Activated naive CD8-positive, alpha-beta T cell treated with anti-CD3 and anti-CD28 coated beads, Interleukin-2, amount 10 ng/mL, durations not matched to agents 7 days and 5 days (primary cell): ENCODE measurements around the gene NKAIN2. TPM values are rescaled to one million over a fixed set of nuclear protein-coding genes. Genes with fewer than 3 reads are reported as not detected.

Experiments used
- ATAC-seq: fragments of 150-1000 bp; cut with Tn5 transposase; one replicate; pipeline ENCODE4 v1.10.0; 2021; ENCODE audit warnings: low read depth, moderate library complexity
- POLR2A ChIA-PET: fragments of 350-600 bp; sonication (Branson Sonifier 250); formaldehyde crosslinking; loops from one replicate; lab custom pipeline; 2021; ENCODE audit warnings: antibody characterized with exemption; lab: Charles Lee
- DNase-seq: peaks from one replicate; pipeline ENCODE4 v3.0.0; 2021
- H3K27ac Mint-ChIP-seq: one replicate; pipeline ENCODE4 v1.8.0; 2022; ENCODE audit warnings: mild to moderate bottlenecking, mixed read lengths
- H3K27me3 Mint-ChIP-seq: one replicate; pipeline ENCODE4 v1.8.0; 2022; ENCODE audit warnings: mild to moderate bottlenecking, moderate library complexity, mixed read lengths
- H3K36me3 Mint-ChIP-seq: one replicate; pipeline ENCODE4 v1.8.0; 2021; ENCODE audit warnings: mild to moderate bottlenecking, mixed read lengths
- H3K4me1 Mint-ChIP-seq: one replicate; pipeline ENCODE4 v1.8.0; 2021; ENCODE audit warnings: mixed read lengths
- H3K4me3 Mint-ChIP-seq: one replicate; pipeline ENCODE4 v1.8.0; 2022; ENCODE audit warnings: mild to moderate bottlenecking, moderate library complexity, mixed read lengths
- H3K9me3 Mint-ChIP-seq: one replicate; pipeline ENCODE4 v1.8.0; 2021; ENCODE audit warnings: mixed read lengths
- total RNA-seq, 2 experiments: library from RNA; stranded (reverse); gene quantifications; one replicate each; pipeline ENCODE4 v1.2.3, GENCODE V29; 2021

NKAIN2 gene
- total RNA-seq, 2 experiments from 2014 or later, result not detected

GRCh38 chr6:124659427-124659826 is 855.8 kb downstream of the NKAIN2 start:
- no peak overlapping the region for H3K27ac Mint-ChIP-seq
- H3K27me3 Mint-ChIP-seq, result no peaks in the 10 kb centered on the region
- DNase-seq (no peak), ATAC-seq (no peak)
- no peaks in the 10 kb centered on the region for H3K9me3 Mint-ChIP-seq
- no peaks in the 10 kb centered on the region for H3K36me3 Mint-ChIP-seq
- no peak overlapping the region for H3K4me3 Mint-ChIP-seq
- no peaks in the 10 kb centered on the region for H3K4me1 Mint-ChIP-seq
- POLR2A ChIA-PET, result no interaction called here

- Mint-ChIP-seq H3K9me3 (no peaks in the 10 kb centered on the region), H3K27ac (no peak overlapping the region), H3K27me3 (no peaks in the 10 kb centered on the region), H3K36me3 (no peaks in the 10 kb centered on the region), H3K4me1 (no peaks in the 10 kb centered on the region), H3K4me3 (no peak overlapping the region)
- POLR2A ChIA-PET, result no interaction called here
- ATAC-seq (no peak), DNase-seq (no peak)
Measured at GRCh38 chr6:124660185-124660584, 856.5 kb downstream of the NKAIN2 start.

- Mint-ChIP-seq H3K4me1 (no peaks in the 10 kb centered on the region), H3K9me3 (no peaks in the 10 kb centered on the region), H3K36me3 (no peaks in the 10 kb centered on the region), H3K27me3 (no peaks in the 10 kb centered on the region), H3K27ac (no peak overlapping the region), H3K4me3 (no peak overlapping the region)
- ATAC-seq (no peak), DNase-seq (no peak)
- POLR2A ChIA-PET, result no interaction called here
Measured at GRCh38 chr6:124661097-124661661, 857.5 kb downstream of the NKAIN2 start.

GRCh38 chr6:124668028-124668427 is 864.4 kb downstream of the NKAIN2 start:
- ATAC-seq (no peak), DNase-seq (no peak)
- Mint-ChIP-seq H3K36me3 (no peaks in the 10 kb centered on the region), H3K27me3 (no peaks in the 10 kb centered on the region), H3K4me1 (no peaks in the 10 kb centered on the region), H3K4me3 (no peak overlapping the region), H3K27ac (no peak overlapping the region), H3K9me3 (no peaks in the 10 kb centered on the region)
- POLR2A ChIA-PET, result no interaction called here

GRCh38 chr6:124669713-124670480 is 866.2 kb downstream of the NKAIN2 start:
- POLR2A ChIA-PET, result no interaction called here

GRCh38 chr6:124670801-124671200 is 867.1 kb downstream of the NKAIN2 start:
- ATAC-seq (no peak), DNase-seq (no peak)
- Mint-ChIP-seq H3K36me3 (no peaks in the 10 kb centered on the region), H3K27me3 (no peaks in the 10 kb centered on the region), H3K9me3 (peaks cover 2% of the 10 kb centered on the region), H3K27ac (no peak overlapping the region), H3K4me3 (no peak overlapping the region), H3K4me1 (no peaks in the 10 kb centered on the region)
- POLR2A ChIA-PET, result no interaction called here

More at GRCh38 chr6:124669713-124670480, 866.2 kb downstream of the NKAIN2 start:
- Mint-ChIP-seq H3K4me1 (no peaks in the 10 kb centered on the region), H3K27ac (no peak overlapping the region), H3K9me3 (no peaks in the 10 kb centered on the region), H3K36me3 (no peaks in the 10 kb centered on the region), H3K4me3 (no peak overlapping the region), H3K27me3 (no peaks in the 10 kb centered on the region)
- no peak for ATAC-seq
- DNase-seq, result no peak

- H3K27me3 Mint-ChIP-seq, result no peaks in the 10 kb centered on the region
- H3K4me1 Mint-ChIP-seq, result no peaks in the 10 kb centered on the region
- peaks cover 2% of the 10 kb centered on the region for H3K9me3 Mint-ChIP-seq
- DNase-seq, result no peak
- no peak overlapping the region for H3K4me3 Mint-ChIP-seq
- POLR2A ChIA-PET, result no interaction called here
- H3K36me3 Mint-ChIP-seq, result no peaks in the 10 kb centered on the region
- no peak for ATAC-seq
- H3K27ac Mint-ChIP-seq, result no peak overlapping the region
Measured at GRCh38 chr6:124671324-124671723, 867.7 kb downstream of the NKAIN2 start.

- DNase-seq (no peak), ATAC-seq (no peak)
- Mint-ChIP-seq H3K4me1 (no peaks in the 10 kb centered on the region), H3K36me3 (no peaks in the 10 kb centered on the region), H3K4me3 (no peak overlapping the region), H3K27me3 (no peaks in the 10 kb centered on the region), H3K27ac (no peak overlapping the region), H3K9me3 (peaks cover 5% of the 10 kb centered on the region)
- POLR2A ChIA-PET, result no interaction called here
Measured at GRCh38 chr6:124674042-124674441, 870.4 kb downstream of the NKAIN2 start.

- H3K27me3 Mint-ChIP-seq, result no peaks in the 10 kb centered on the region
Measured at GRCh38 chr6:124676033-124676432, 872.4 kb downstream of the NKAIN2 start.

GRCh38 chr6:124677874-124678273 is 874.2 kb downstream of the NKAIN2 start:
- ATAC-seq, result no peak
- Mint-ChIP-seq H3K27me3 (no peaks in the 10 kb centered on the region), H3K36me3 (no peaks in the 10 kb centered on the region), H3K27ac (no peak overlapping the region), H3K4me1 (no peaks in the 10 kb centered on the region), H3K9me3 (peaks cover 5% of the 10 kb centered on the region), H3K4me3 (no peak overlapping the region)
- POLR2A ChIA-PET, result no interaction called here
- DNase-seq, result no peak

More at GRCh38 chr6:124676033-124676432, 872.4 kb downstream of the NKAIN2 start:
- DNase-seq (no peak), ATAC-seq (no peak)
- POLR2A ChIA-PET, result no interaction called here
- no peak overlapping the region for H3K27ac Mint-ChIP-seq
- H3K4me3 Mint-ChIP-seq, result no peak overlapping the region
- no peaks in the 10 kb centered on the region for H3K36me3 Mint-ChIP-seq
- H3K9me3 Mint-ChIP-seq, result peaks cover 5% of the 10 kb centered on the region
- no peaks in the 10 kb centered on the region for H3K4me1 Mint-ChIP-seq

GRCh38 chr6:124679387-124679786 is 875.7 kb downstream of the NKAIN2 start:
- no peak for ATAC-seq
- H3K36me3 Mint-ChIP-seq, result no peaks in the 10 kb centered on the region
- H3K27ac Mint-ChIP-seq, result no peak overlapping the region
- no peak overlapping the region for H3K4me3 Mint-ChIP-seq
- DNase-seq, result no peak
- POLR2A ChIA-PET, result no interaction called here
- no peaks in the 10 kb centered on the region for H3K27me3 Mint-ChIP-seq
- H3K4me1 Mint-ChIP-seq, result no peaks in the 10 kb centered on the region
- H3K9me3 Mint-ChIP-seq, result peaks cover 5% of the 10 kb centered on the region

- no peak for DNase-seq
- no peak overlapping the region for H3K27ac Mint-ChIP-seq
- no peak overlapping the region for H3K4me3 Mint-ChIP-seq
- POLR2A ChIA-PET, result no interaction called here
- no peaks in the 10 kb centered on the region for H3K27me3 Mint-ChIP-seq
- peaks cover 2% of the 10 kb centered on the region for H3K9me3 Mint-ChIP-seq
- H3K4me1 Mint-ChIP-seq, result no peaks in the 10 kb centered on the region
- H3K36me3 Mint-ChIP-seq, result no peaks in the 10 kb centered on the region
- ATAC-seq, result no peak
Measured at GRCh38 chr6:124682751-124683150, 879.1 kb downstream of the NKAIN2 start.

- Mint-ChIP-seq H3K36me3 (no peaks in the 10 kb centered on the region), H3K27ac (no peak overlapping the region), H3K27me3 (no peaks in the 10 kb centered on the region), H3K9me3 (no peaks in the 10 kb centered on the region), H3K4me3 (no peak overlapping the region), H3K4me1 (no peaks in the 10 kb centered on the region)
- POLR2A ChIA-PET, result no interaction called here
- no peak for DNase-seq
- ATAC-seq, result no peak
Measured at GRCh38 chr6:124683507-124683906, 879.8 kb downstream of the NKAIN2 start.

- no peak for ATAC-seq
- H3K4me3 Mint-ChIP-seq, result no peak overlapping the region
- H3K27me3 Mint-ChIP-seq, result no peaks in the 10 kb centered on the region
- no peak for DNase-seq
- no peaks in the 10 kb centered on the region for H3K4me1 Mint-ChIP-seq
- no peak overlapping the region for H3K27ac Mint-ChIP-seq
- POLR2A ChIA-PET, result no interaction called here
- no peaks in the 10 kb centered on the region for H3K36me3 Mint-ChIP-seq
- H3K9me3 Mint-ChIP-seq, result no peaks in the 10 kb centered on the region
Measured at GRCh38 chr6:124684621-124685020, 881.0 kb downstream of the NKAIN2 start.
